ENCODE measurements around the gene PRM2. TPM values are rescaled to one million over a fixed set of nuclear protein-coding genes. Genes with fewer than 3 reads are reported as not detected.

Gene PRM2
- total RNA-seq, 3 donors from 2014 or later (not counting 1 experiment from before 2014, with no cell fraction given), result not detected

- DNase-seq, result no peak
- WGBS (ENCODE audit: insufficient coverage), result 89% methylated on average over 6 of the region's 6 CpGs
- H3K27ac Mint-ChIP-seq, result no peak overlapping the region
- Histone ChIP-seq H3K4me3 (ENCODE audit: low read length) (no peak overlapping the region), H3K27me3 (ENCODE audit: control insufficient read depth, insufficient read depth, low read length) (no peaks in the 10 kb centered on the region), H3K36me3 (ENCODE audit: control insufficient read depth, insufficient read depth, low read length) (no peaks in the 10 kb centered on the region), H3K9me3 (ENCODE audit: control insufficient read depth, insufficient read depth, low read length) (no peaks in the 10 kb centered on the region), H3K4me1 (ENCODE audit: control insufficient read depth, insufficient read depth, low read length) (no peaks in the 10 kb centered on the region), H3K27ac (ENCODE audit: low read length) (no peak overlapping the region)
- ATAC-seq, result no peak
- H3K4me3 Mint-ChIP-seq, result no peak overlapping the region
- H3K4me1 Mint-ChIP-seq, result no peaks in the 10 kb centered on the region
- TF ChIP-seq CTCF (IDR thresholded peaks at IDR 0.05), result no peak
- H3K9me3 Mint-ChIP-seq, result no peaks in the 10 kb centered on the region
- H3K36me3 Mint-ChIP-seq, result no peaks in the 10 kb centered on the region
- peaks cover 2 to 17% of the 10 kb centered on the region in 2 donors for H3K27me3 Mint-ChIP-seq (ENCODE audit: low read depth in 2 of 2)
- intact Hi-C loops (cut with micrococcal nuclease), result no loop called here
Observed at GRCh38 chr16:11272484-11272883, 3.8 kb downstream of the PRM2 start.

- Histone ChIP-seq H3K9me3 (ENCODE audit: control insufficient read depth, insufficient read depth, low read length) (no peaks in the 10 kb centered on the region), H3K4me1 (ENCODE audit: control insufficient read depth, insufficient read depth, low read length) (no peaks in the 10 kb centered on the region), H3K27ac (ENCODE audit: low read length) (no peak overlapping the region), H3K4me3 (ENCODE audit: low read length) (no peak overlapping the region), H3K27me3 (ENCODE audit: control insufficient read depth, insufficient read depth, low read length) (no peaks in the 10 kb centered on the region), H3K36me3 (ENCODE audit: control insufficient read depth, insufficient read depth, low read length) (no peaks in the 10 kb centered on the region)
- Mint-ChIP-seq H3K4me3 (no peak overlapping the region), H3K27ac (no peak overlapping the region), H3K36me3 (no peaks in the 10 kb centered on the region), H3K4me1 (no peaks in the 10 kb centered on the region), H3K9me3 (no peaks in the 10 kb centered on the region), H3K27me3 (ENCODE audit: low read depth in 2 of 2) (peaks cover 8 to 14% of the 10 kb centered on the region in 2 donors)
- TF ChIP-seq CTCF (IDR thresholded peaks at IDR 0.05), result no peak
- no peak for DNase-seq
- WGBS (ENCODE audit: insufficient coverage), result 93% methylated on average over 10 of the region's 10 CpGs
- ATAC-seq, result no peak
- intact Hi-C loops (cut with micrococcal nuclease), result no loop called here
Observed at GRCh38 chr16:11271610-11272009, 4.7 kb downstream of the PRM2 start.

GRCh38 chr16:11270602-11271162 lies 5.6 kb downstream of the PRM2 start:
- Mint-ChIP-seq H3K4me1 (no peaks in the 10 kb centered on the region), H3K27me3 (ENCODE audit: low read depth in 2 of 2) (peaks cover 8 to 14% of the 10 kb centered on the region in 2 donors), H3K36me3 (no peaks in the 10 kb centered on the region), H3K27ac (no peak overlapping the region), H3K9me3 (no peaks in the 10 kb centered on the region), H3K4me3 (no peak overlapping the region)
- intact Hi-C loops (cut with micrococcal nuclease), result no loop called here
- Histone ChIP-seq H3K36me3 (ENCODE audit: control insufficient read depth, insufficient read depth, low read length) (no peaks in the 10 kb centered on the region), H3K9me3 (ENCODE audit: control insufficient read depth, insufficient read depth, low read length) (no peaks in the 10 kb centered on the region), H3K27me3 (ENCODE audit: control insufficient read depth, insufficient read depth, low read length) (no peaks in the 10 kb centered on the region), H3K4me3 (ENCODE audit: low read length) (no peak overlapping the region), H3K4me1 (ENCODE audit: control insufficient read depth, insufficient read depth, low read length) (no peaks in the 10 kb centered on the region), H3K27ac (ENCODE audit: low read length) (no peak overlapping the region)
- ATAC-seq (no peak), DNase-seq (no peak)
- TF ChIP-seq CTCF (IDR thresholded peaks at IDR 0.05), result no peak
- WGBS (ENCODE audit: insufficient coverage), result 100% methylated on average over 1 of the region's 2 CpGs

- no peaks in the 10 kb centered on the region for H3K9me3 ChIP-seq (ENCODE audit: control insufficient read depth, insufficient read depth, low read length)
- Mint-ChIP-seq H3K27ac (no peak within 1 kb of the TSS), H3K27me3 (ENCODE audit: low read depth in 2 of 2) (peaks cover 8 to 15% of the 10 kb centered on the region in 2 donors), H3K4me1 (peaks cover 1 to 4% of the 10 kb centered on the region in 2 donors), H3K36me3 (no peaks in the 10 kb centered on the region), H3K4me3 (no peak within 1 kb of the TSS), H3K9me3 (no peaks in the 10 kb centered on the region)
- 96% methylated on average over 9 of the region's 11 CpGs for WGBS (ENCODE audit: insufficient coverage)
- no peaks in the 10 kb centered on the region for H3K27me3 ChIP-seq (ENCODE audit: control insufficient read depth, insufficient read depth, low read length)
- DNase-seq (no peak), ATAC-seq (no peak)
- H3K4me3 ChIP-seq (ENCODE audit: low read length), result no peak within 1 kb of the TSS
- intact Hi-C loops (cut with micrococcal nuclease), result no loop called here
- peaks cover 3% of the 10 kb centered on the region for H3K4me1 ChIP-seq (ENCODE audit: control insufficient read depth, insufficient read depth, low read length)
- no peaks in the 10 kb centered on the region for H3K36me3 ChIP-seq (ENCODE audit: control insufficient read depth, insufficient read depth, low read length)
- H3K27ac ChIP-seq (ENCODE audit: low read length), result no peak within 1 kb of the TSS
- TF ChIP-seq CTCF (IDR thresholded peaks at IDR 0.05), result no peak
Observed at GRCh38 chr16:11268921-11269375, 7.3 kb downstream of the PRM2 start, which contains the start of gene TNP2. Gene TNP2, minus strand, starts transcription at chr16:11269325. Its CDS starts 63 bp downstream, at chr16:11269262.

Measured in natural killer cell (primary cell).